ENCODE measurements around the gene ZBTB8OS.

Gene ZBTB8OS

GRCh38 chr1:32606565-32607371, 43.6 kb downstream of the ZBTB8OS start:
- peaks cover 3% of the 10 kb centered on the region for H3K79me1 ChIP-seq (ENCODE audit: low read depth, low read length)
- whole genome bisulfite sequencing, 2 donors (ENCODE audit: extremely low coverage in 2 of 2, insufficient read length in 2 of 2, insufficient replicate concordance in 1 of 2), result no CpG with 5 or more reads among the region's 11 CpGs
- no peak overlapping the region for H4K8ac ChIP-seq (ENCODE audit: low read depth, low read length)
- no peak overlapping the region for H3K23ac ChIP-seq (ENCODE audit: low read depth, low read length, poor library complexity)
- H2BK5ac ChIP-seq (ENCODE audit: low read length), result peak overlapping the region; percentile 87
- no peak overlapping the region for H4K91ac ChIP-seq (ENCODE audit: low read depth, low read length, poor library complexity)
- H3K27me3 ChIP-seq (ENCODE audit: control insufficient read depth in 3 of 3, insufficient read depth in 3 of 3, low read depth in 1 of 3, low read length in 3 of 3), result no peaks in the 10 kb centered on the region
- no peak overlapping the region for H3K14ac ChIP-seq (ENCODE audit: low read length)
- no peak overlapping the region for H3K4me2 ChIP-seq (ENCODE audit: insufficient read depth, low read length, poor library complexity, severe bottlenecking)
- H3K18ac ChIP-seq (ENCODE audit: low read length), result peak overlapping the region; percentile 38
- DNase-seq (ENCODE audit: low spot score), result no peak
- H3K9ac ChIP-seq (ENCODE audit: low read depth, low read length, poor library complexity), result no peak overlapping the region
- peaks cover 11 to 34% of the 10 kb centered on the region in 2 donors for H3K36me3 ChIP-seq (replicated peaks in 1 of 2; ENCODE audit: control insufficient read depth in 2 of 2, insufficient read depth in 2 of 2, low read length in 2 of 2)
- H2AFZ ChIP-seq (ENCODE audit: low read length), result no peak overlapping the region
- H2BK12ac ChIP-seq (ENCODE audit: low read length), result peak overlapping the region; percentile 10
- H2AK5ac ChIP-seq (ENCODE audit: low read depth, low read length), result no peak overlapping the region
- H3K4me3 ChIP-seq (ENCODE audit: low read length in 2 of 2), result no peak overlapping the region
- no peak overlapping the region for H2BK120ac ChIP-seq (ENCODE audit: low read depth, low read length)
- peaks cover 0 to 2% of the 10 kb centered on the region in 2 donors for H3K9me3 ChIP-seq (replicated peaks in 1 of 2; ENCODE audit: control insufficient read depth in 2 of 2, insufficient read depth in 1 of 2, low read depth in 1 of 2, low read length in 2 of 2)
- H3K27ac ChIP-seq (replicated peaks; ENCODE audit: low read length), result no peak overlapping the region
- H2BK15ac ChIP-seq (ENCODE audit: low read length), result no peak overlapping the region
- no peaks in the 10 kb centered on the region for H3K4me1 ChIP-seq (ENCODE audit: control insufficient read depth in 2 of 2, insufficient read depth in 1 of 2, low read depth in 1 of 2, low read length in 2 of 2)
- no peak overlapping the region for H3K4ac ChIP-seq (ENCODE audit: low read length)

DNA sequence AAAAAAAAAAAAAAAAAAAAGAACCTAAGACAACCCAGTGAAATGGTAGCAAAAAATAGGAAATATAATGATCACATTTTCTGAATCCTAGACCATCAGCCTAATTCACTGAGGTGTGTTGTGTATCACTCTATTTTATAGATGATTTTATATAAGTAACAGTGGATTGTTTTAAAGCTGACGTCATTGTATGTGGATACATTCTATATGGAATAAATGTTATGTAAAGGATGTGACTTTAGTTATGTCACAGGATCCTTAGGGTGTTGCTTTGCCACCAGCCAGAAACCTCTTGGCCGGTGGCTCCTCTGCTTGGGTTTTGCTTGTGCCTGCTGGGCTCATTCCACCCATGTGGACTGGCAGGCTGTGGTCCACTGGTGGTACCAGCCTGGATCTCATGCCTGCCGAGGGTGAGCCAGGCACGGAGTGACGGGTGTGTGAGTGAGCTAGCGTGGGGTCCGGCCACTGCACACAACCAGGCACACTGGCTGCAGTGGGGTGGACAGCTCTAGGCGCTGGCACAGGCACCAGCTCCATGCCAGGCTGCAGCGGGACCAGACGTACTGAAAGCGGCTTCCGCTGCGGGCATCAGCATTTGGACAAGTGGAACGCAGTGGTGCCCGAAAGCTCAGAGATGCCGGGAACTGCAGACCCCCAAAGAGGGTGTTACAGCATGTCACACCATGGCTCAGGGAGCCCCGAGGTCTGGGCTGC, 44.5 kb downstream of the ZBTB8OS start:
- Histone ChIP-seq H3K27ac (replicated peaks; ENCODE audit: low read length) (no peak overlapping the region), H3K4me2 (ENCODE audit: insufficient read depth, low read length, poor library complexity, severe bottlenecking) (no peak overlapping the region), H3K27me3 (ENCODE audit: control insufficient read depth in 3 of 3, insufficient read depth in 3 of 3, low read depth in 1 of 3, low read length in 3 of 3) (no peaks in the 10 kb centered on the region), H2BK12ac (ENCODE audit: low read length) (no peak overlapping the region), H3K9ac (ENCODE audit: low read depth, low read length, poor library complexity) (no peak overlapping the region), H3K4me3 (ENCODE audit: low read length in 2 of 2) (no peak overlapping the region), H3K9me3 (replicated peaks in 1 of 2; ENCODE audit: control insufficient read depth in 2 of 2, insufficient read depth in 1 of 2, low read depth in 1 of 2, low read length in 2 of 2) (peaks cover 0 to 2% of the 10 kb centered on the region in 2 donors), H3K36me3 (replicated peaks in 1 of 2; ENCODE audit: control insufficient read depth in 2 of 2, insufficient read depth in 2 of 2, low read length in 2 of 2) (peaks cover 11 to 40% of the 10 kb centered on the region in 2 donors), H2AK5ac (ENCODE audit: low read depth, low read length) (no peak overlapping the region), H4K8ac (ENCODE audit: low read depth, low read length) (no peak overlapping the region), H3K18ac (ENCODE audit: low read length) (no peak overlapping the region), H3K4ac (ENCODE audit: low read length) (no peak overlapping the region), H3K4me1 (ENCODE audit: control insufficient read depth in 2 of 2, insufficient read depth in 1 of 2, low read depth in 1 of 2, low read length in 2 of 2) (no peaks in the 10 kb centered on the region), H4K91ac (ENCODE audit: low read depth, low read length, poor library complexity) (no peak overlapping the region), H2AFZ (ENCODE audit: low read length) (no peak overlapping the region), H3K14ac (ENCODE audit: low read length) (no peak overlapping the region), H3K23ac (ENCODE audit: low read depth, low read length, poor library complexity) (peak overlapping the region; percentile 89), H2BK5ac (ENCODE audit: low read length) (peak overlapping the region; percentile 87), H3K79me1 (ENCODE audit: low read depth, low read length) (peaks cover 3% of the 10 kb centered on the region), H2BK15ac (ENCODE audit: low read length) (no peak overlapping the region), H2BK120ac (ENCODE audit: low read depth, low read length) (no peak overlapping the region)
- no peak for DNase-seq (ENCODE audit: low spot score)
- WGBS, 2 donors (ENCODE audit: extremely low coverage in 2 of 2, insufficient read length in 2 of 2, insufficient replicate concordance in 1 of 2), result no CpG with 5 or more reads among the region's 17 CpGs

DNA sequence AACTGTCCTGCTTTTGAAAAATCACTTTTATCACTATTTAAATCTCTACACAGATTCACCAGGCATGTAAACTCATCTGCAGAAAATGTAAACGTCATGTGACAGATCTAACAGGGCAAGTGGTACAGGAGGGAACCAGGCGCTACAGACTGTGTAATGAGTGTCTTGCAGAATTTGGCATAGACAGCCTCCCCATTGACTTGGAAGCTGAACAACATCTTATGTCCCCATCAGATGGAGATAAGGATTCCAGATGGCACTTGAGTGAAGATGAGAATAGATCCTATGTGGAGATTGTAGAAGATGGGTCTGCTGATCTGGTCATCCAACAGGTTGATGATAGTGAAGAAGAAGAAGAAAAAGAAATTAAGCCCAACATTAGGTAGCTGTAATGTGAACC, 50.3 kb downstream of the ZBTB8OS start:
- no peaks in the 10 kb centered on the region for H3K27me3 ChIP-seq (ENCODE audit: control insufficient read depth in 3 of 3, insufficient read depth in 3 of 3, low read depth in 1 of 3, low read length in 3 of 3)
- H3K4me1 ChIP-seq (ENCODE audit: control insufficient read depth in 2 of 2, insufficient read depth in 1 of 2, low read depth in 1 of 2, low read length in 2 of 2), result no peaks in the 10 kb centered on the region
- H2AFZ ChIP-seq (ENCODE audit: low read length), result no peak overlapping the region
- DNase-seq (ENCODE audit: low spot score), result no peak
- H2BK15ac ChIP-seq (ENCODE audit: low read length), result no peak overlapping the region
- no peak overlapping the region for H2AK5ac ChIP-seq (ENCODE audit: low read depth, low read length)
- H3K9me3 ChIP-seq (replicated peaks in 1 of 2; ENCODE audit: control insufficient read depth in 2 of 2, insufficient read depth in 1 of 2, low read depth in 1 of 2, low read length in 2 of 2), result no peaks in the 10 kb centered on the region
- no peak overlapping the region for H3K4me3 ChIP-seq (ENCODE audit: low read length in 2 of 2)
- H2BK5ac ChIP-seq (ENCODE audit: low read length), result no peak overlapping the region
- no peak overlapping the region for H2BK120ac ChIP-seq (ENCODE audit: low read depth, low read length)
- peaks cover 6 to 74% of the 10 kb centered on the region in 2 donors for H3K36me3 ChIP-seq (replicated peaks in 1 of 2; ENCODE audit: control insufficient read depth in 2 of 2, insufficient read depth in 2 of 2, low read length in 2 of 2)
- WGBS, 2 donors (ENCODE audit: extremely low coverage in 2 of 2, insufficient read length in 2 of 2, insufficient replicate concordance in 1 of 2), result no CpG with 5 or more reads among the region's 2 CpGs
- H3K27ac ChIP-seq (replicated peaks; ENCODE audit: low read length), result no peak overlapping the region
- no peak overlapping the region for H2BK12ac ChIP-seq (ENCODE audit: low read length)
- peaks cover 1% of the 10 kb centered on the region for H3K79me1 ChIP-seq (ENCODE audit: low read depth, low read length)
- H3K4ac ChIP-seq (ENCODE audit: low read length), result no peak overlapping the region
- H4K91ac ChIP-seq (ENCODE audit: low read depth, low read length, poor library complexity), result no peak overlapping the region
- H3K23ac ChIP-seq (ENCODE audit: low read depth, low read length, poor library complexity), result no peak overlapping the region
- no peak overlapping the region for H3K18ac ChIP-seq (ENCODE audit: low read length)
- no peak overlapping the region for H4K8ac ChIP-seq (ENCODE audit: low read depth, low read length)
- H3K9ac ChIP-seq (ENCODE audit: low read depth, low read length, poor library complexity), result no peak overlapping the region
- no peak overlapping the region for H3K4me2 ChIP-seq (ENCODE audit: insufficient read depth, low read length, poor library complexity, severe bottlenecking)
- no peak overlapping the region for H3K14ac ChIP-seq (ENCODE audit: low read length)

DNA sequence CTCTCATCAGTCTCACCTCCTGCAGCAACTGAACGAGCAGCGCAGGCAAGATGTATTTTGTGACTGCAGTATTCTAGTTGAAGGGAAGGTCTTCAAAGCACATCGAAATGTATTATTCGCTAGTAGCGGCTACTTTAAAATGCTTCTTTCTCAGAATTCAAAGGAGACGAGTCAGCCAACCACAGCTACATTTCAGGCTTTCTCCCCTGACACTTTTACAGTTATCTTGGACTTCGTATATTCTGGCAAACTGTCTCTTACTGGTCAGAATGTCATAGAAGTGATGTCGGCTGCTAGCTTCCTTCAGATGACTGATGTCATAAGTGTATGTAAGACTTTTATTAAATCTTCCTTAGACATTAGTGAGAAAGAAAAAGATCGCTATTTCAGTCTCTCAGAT, 57.4 kb downstream of the ZBTB8OS start:
- H2BK5ac ChIP-seq (ENCODE audit: low read length), result no peak overlapping the region
- H3K4me2 ChIP-seq (ENCODE audit: insufficient read depth, low read length, poor library complexity, severe bottlenecking), result no peak overlapping the region
- no peak overlapping the region for H2AK5ac ChIP-seq (ENCODE audit: low read depth, low read length)
- H3K4me3 ChIP-seq (ENCODE audit: low read length in 2 of 2), result no peak overlapping the region
- H4K91ac ChIP-seq (ENCODE audit: low read depth, low read length, poor library complexity), result no peak overlapping the region
- H3K4ac ChIP-seq (ENCODE audit: low read length), result no peak overlapping the region
- H2BK12ac ChIP-seq (ENCODE audit: low read length), result no peak overlapping the region
- H3K27ac ChIP-seq (replicated peaks; ENCODE audit: low read length), result no peak overlapping the region
- WGBS, 2 donors (ENCODE audit: extremely low coverage in 2 of 2, insufficient read length in 2 of 2, insufficient replicate concordance in 1 of 2), result no CpG with 5 or more reads among the region's 9 CpGs
- no peaks in the 10 kb centered on the region for H3K27me3 ChIP-seq (ENCODE audit: control insufficient read depth in 3 of 3, insufficient read depth in 3 of 3, low read depth in 1 of 3, low read length in 3 of 3)
- no peaks in the 10 kb centered on the region for H3K9me3 ChIP-seq (replicated peaks in 1 of 2; ENCODE audit: control insufficient read depth in 2 of 2, insufficient read depth in 1 of 2, low read depth in 1 of 2, low read length in 2 of 2)
- no peak overlapping the region for H2BK15ac ChIP-seq (ENCODE audit: low read length)
- DNase-seq (ENCODE audit: low spot score), result no peak
- no peak overlapping the region for H3K18ac ChIP-seq (ENCODE audit: low read length)
- no peaks in the 10 kb centered on the region for H3K4me1 ChIP-seq (ENCODE audit: control insufficient read depth in 2 of 2, insufficient read depth in 1 of 2, low read depth in 1 of 2, low read length in 2 of 2)
- H3K14ac ChIP-seq (ENCODE audit: low read length), result no peak overlapping the region
- H3K79me1 ChIP-seq (ENCODE audit: low read depth, low read length), result peaks cover 3% of the 10 kb centered on the region
- no peak overlapping the region for H4K8ac ChIP-seq (ENCODE audit: low read depth, low read length)
- no peak overlapping the region for H2AFZ ChIP-seq (ENCODE audit: low read length)
- peaks cover 6 to 59% of the 10 kb centered on the region in 2 donors for H3K36me3 ChIP-seq (replicated peaks in 1 of 2; ENCODE audit: control insufficient read depth in 2 of 2, insufficient read depth in 2 of 2, low read length in 2 of 2)
- H3K9ac ChIP-seq (ENCODE audit: low read depth, low read length, poor library complexity), result no peak overlapping the region
- no peak overlapping the region for H2BK120ac ChIP-seq (ENCODE audit: low read depth, low read length)
- H3K23ac ChIP-seq (ENCODE audit: low read depth, low read length, poor library complexity), result no peak overlapping the region
